Measurements from ENCODE around the gene PDE1C.

The PDE1C gene

DNA sequence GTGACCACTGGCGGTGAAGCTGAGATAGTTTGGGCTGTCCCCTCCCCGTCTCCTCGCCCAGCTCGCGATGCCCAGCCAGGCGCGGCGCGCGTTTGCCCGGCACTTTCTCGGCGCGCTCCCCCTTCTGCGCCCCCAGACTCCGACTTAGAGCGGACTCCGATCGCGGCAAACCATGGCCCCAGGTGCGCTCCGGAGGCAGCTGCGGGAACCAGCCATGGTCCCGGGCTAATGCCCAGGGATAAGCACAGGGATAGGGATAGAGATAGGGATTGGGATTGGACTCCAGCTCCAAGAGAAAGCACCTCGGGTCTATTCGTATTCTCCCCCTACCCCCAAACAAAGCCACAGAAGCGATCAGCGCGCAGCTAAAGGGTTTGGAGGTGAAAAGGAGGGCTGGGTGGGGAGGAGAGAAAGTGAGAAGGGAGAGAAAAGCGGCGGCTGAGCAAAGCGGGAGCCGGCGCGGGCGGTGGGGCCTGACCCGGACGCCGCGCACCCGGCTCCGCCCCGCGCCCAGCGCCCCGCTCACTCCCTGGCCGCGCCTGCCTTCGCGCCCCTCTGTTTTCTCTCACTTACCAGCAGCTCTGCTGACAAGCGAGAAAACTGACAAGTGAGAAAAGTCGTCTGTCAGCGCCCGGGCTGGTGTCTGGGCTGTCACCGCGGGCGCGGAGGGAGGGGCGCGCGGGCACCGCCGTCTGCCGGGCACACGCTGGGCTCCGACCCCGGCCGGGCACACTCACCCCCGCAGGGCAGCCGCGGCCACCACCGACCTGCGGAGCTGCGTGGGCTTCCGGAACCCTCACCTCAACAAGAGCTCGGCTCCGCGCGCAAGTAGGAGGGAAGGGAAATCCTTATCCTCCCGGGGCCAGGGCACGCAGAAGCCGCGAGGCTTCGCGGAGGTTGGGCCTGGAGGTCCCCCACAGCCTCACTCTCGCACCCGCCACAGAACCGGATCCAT lies at the start of gene PDE1C:
PDE1C (minus strand) TSS at position 2 of the 955 bp plus-strand sequence.
- TF ChIP-seq, protein P1, sequence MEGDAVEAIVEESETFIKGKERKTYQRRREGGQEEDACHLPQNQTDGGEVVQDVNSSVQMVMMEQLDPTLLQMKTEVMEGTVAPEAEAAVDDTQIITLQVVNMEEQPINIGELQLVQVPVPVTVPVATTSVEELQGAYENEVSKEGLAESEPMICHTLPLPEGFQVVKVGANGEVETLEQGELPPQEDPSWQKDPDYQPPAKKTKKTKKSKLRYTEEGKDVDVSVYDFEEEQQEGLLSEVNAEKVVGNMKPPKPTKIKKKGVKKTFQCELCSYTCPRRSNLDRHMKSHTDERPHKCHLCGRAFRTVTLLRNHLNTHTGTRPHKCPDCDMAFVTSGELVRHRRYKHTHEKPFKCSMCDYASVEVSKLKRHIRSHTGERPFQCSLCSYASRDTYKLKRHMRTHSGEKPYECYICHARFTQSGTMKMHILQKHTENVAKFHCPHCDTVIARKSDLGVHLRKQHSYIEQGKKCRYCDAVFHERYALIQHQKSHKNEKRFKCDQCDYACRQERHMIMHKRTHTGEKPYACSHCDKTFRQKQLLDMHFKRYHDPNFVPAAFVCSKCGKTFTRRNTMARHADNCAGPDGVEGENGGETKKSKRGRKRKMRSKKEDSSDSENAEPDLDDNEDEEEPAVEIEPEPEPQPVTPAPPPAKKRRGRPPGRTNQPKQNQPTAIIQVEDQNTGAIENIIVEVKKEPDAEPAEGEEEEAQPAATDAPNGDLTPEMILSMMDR (IDR thresholded peaks at IDR 0.05; ENCODE audit: low read depth, low read length) = no peak
- in situ Hi-C loops (cut with HindIII; ENCODE audit: low sequenced_read_pairs) = no loop called here
- peak; percentile 40 for DNase-seq (ENCODE audit: low read depth, low spot score)
- peak within 1 kb of the TSS; percentile 73 for H3K4me3 ChIP-seq (ENCODE audit: low read depth, low read length)

DNA sequence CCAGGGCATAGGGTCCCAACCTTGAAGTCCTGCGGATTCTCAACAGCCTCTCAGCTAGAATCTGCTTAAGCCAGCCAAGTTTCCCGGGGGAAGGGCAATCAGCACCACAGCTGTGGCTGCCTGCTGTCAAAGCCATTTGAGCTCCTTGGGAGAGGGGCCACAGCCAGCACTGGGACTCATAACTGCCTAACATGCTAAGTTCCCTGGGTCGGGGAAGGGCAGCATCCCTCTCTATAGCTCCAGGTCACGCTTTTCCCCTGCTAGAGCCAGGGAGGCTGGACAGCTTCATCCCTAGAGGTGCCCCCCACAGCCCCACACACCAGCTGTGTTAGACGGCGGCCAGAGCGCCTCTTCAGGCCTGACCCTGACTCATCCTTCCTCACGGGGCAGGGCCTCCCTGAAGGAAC lies 49.6 kb upstream of the PDE1C start:
- DNase-seq (ENCODE audit: low read depth, low spot score) = no peak
- TF ChIP-seq, protein P1 (IDR thresholded peaks at IDR 0.05; ENCODE audit: low read depth, low read length) = no peak
- no peak overlapping the region for H3K4me3 ChIP-seq (ENCODE audit: low read depth, low read length)
- in situ Hi-C loops (cut with HindIII; ENCODE audit: low sequenced_read_pairs) = no loop called here

DNA sequence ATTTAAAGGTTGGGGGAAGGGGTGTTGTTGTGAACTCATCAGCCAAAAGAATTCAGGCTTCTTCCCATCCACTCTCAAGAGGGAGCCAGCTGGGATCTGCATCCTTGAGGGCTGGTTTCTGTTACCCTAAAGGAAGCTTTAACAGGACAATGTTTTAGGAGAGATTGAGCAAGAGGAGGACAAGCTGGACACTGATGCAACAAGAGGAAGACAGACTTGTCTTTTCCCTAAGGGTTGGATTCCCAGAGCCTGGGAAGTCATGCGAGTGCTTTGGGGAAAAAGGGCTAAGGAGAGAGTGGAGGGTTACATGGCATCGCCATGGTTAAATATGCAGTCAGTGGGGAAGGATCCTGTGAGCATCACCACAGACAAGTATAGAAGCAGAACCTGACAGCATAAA lies 47.6 kb upstream of the PDE1C start:
- TF ChIP-seq, protein P1 (IDR thresholded peaks at IDR 0.05; ENCODE audit: low read depth, low read length) = no peak
- DNase-seq (ENCODE audit: low read depth, low spot score) = no peak
- H3K4me3 ChIP-seq (ENCODE audit: low read depth, low read length) = no peak overlapping the region
- in situ Hi-C loops (cut with HindIII; ENCODE audit: low sequenced_read_pairs) = no loop called here

DNA sequence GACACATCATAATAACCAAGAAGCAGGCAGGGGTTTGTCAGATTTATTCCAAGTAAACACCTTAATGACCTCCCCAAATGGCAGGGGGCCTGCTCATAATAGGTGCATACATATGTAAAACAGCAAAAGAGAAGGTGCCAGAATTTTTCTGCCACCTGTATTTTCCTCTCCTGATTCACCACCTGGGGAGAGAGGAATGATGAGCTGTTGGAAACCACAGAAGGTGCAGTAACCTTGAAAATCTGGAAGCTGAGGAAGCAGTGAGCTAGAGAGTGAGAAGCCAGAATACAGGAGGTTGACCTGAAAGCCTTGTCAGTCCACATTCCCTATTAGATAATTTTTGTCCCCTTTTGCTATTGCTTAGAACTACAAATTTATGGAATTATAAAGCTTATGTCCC lies 46.2 kb upstream of the PDE1C start:
- in situ Hi-C loops (cut with HindIII; ENCODE audit: low sequenced_read_pairs) = no loop called here
- no peak overlapping the region for H3K4me3 ChIP-seq (ENCODE audit: low read depth, low read length)
- DNase-seq (ENCODE audit: low read depth, low spot score) = no peak
- TF ChIP-seq, protein P1 (IDR thresholded peaks at IDR 0.05; ENCODE audit: low read depth, low read length) = no peak

DNA sequence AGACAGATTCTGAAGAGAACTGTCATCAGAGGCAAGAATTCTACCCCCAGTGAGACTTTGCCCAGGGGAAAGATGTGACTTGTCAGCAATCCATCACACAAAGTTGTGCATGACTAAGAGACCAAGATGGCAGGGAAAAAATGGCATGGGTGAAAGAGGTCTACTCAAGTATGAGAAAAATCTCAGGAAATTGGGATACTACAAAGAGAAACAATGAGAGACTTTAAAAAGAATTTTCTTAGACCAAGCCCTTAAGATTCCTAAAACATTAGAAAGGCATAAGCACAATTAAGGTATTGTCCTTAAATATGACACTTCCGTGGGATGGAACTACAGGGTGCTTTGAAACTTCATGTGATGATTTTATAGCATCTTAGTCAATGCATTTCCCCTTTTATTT lies 45.6 kb upstream of the PDE1C start:
- in situ Hi-C loops (cut with HindIII; ENCODE audit: low sequenced_read_pairs) = no loop called here
- peak; percentile 57 for DNase-seq (ENCODE audit: low read depth, low spot score)
- no peak overlapping the region for H3K4me3 ChIP-seq (ENCODE audit: low read depth, low read length)
- TF ChIP-seq, protein P1 (IDR thresholded peaks at IDR 0.05; ENCODE audit: low read depth, low read length) = no peak

DNA sequence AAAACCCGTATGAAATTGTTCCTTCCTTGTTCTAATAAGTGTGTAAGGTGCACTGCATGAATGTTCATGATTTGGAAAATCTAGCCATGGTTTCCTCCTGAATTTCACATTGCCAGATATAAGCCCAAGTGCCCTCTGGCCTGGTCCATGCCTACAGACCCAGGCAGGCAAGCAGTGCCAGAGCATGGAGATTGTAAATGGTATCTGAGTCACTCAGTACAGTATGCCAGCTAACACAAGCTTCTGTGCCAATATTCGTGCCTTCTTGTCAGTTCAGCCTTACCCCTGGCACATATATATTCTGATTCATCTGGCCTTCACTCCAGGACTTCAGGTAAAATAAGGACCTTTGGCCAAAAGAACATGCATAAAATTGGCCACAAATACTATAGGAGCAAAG lies 38.4 kb upstream of the PDE1C start:
- in situ Hi-C loops (cut with HindIII; ENCODE audit: low sequenced_read_pairs) = no loop called here
- TF ChIP-seq, protein P1 (IDR thresholded peaks at IDR 0.05; ENCODE audit: low read depth, low read length) = no peak
- no peak overlapping the region for H3K4me3 ChIP-seq (ENCODE audit: low read depth, low read length)
- no peak for DNase-seq (ENCODE audit: low read depth, low spot score)

Data from astrocyte of the spinal cord (primary cell).